NCI-H748 treated with DMSO at 0.1 percent for 48 hours (cell line): ENCODE results near the gene MAP2K3.

Experiments
- DNase-seq: peaks from one replicate; lab custom pipeline; 2025; lab: John Stamatoyannopoulos, UW

The MAP2K3 gene

DNA sequence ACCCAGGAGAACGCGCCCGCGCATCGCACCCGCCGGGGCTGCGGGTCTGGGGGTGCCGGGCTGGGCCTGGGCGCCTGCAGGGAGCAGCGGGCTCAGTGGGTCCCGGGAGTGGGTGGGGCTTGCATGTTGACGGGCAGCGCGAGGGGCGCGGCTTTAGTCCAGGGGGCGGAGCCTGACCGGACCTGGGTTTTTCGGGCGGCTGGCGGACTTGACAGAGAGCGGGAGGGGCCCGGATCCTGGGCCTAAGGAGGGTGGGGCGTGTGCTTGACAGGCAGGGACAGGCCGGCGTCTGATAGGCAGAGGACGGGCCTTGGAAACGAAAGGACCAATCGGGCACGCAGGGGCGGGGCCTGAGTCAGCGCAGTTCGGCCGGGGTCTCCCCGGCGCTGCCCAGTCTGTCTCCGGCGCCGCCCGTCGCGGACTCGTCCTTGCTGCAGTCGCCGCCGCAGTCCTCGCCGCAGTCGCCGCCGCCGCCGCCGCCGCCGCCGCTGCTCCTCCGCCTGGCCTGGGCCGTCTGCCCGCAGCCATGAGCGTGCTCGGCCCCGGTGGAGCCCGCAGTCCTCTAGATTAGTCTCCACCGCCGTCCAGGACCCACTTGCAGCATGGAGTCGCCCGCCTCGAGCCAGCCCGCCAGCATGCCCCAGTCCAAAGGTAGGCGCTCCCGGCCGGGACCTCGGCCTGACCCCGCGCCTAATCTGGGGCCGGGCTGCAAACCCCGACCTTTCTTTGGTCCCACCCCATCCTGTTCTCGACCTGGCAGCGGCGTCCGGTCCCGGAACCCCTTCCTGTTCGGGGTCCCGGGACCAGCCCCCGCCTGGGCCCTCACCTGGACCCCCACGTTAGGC is at the start of gene MAP2K3:
MAP2K3 (plus strand) TSS at position 393 of the 845 bp plus-strand sequence; CDS start at position 603, 210 bp downstream.
- DNase-seq, result peak; percentile 99

- DNase-seq, result no peak
These were observed 48.6 kb upstream of the MAP2K3 start for GRCh38 chr17:21235921-21236320.

DNA sequence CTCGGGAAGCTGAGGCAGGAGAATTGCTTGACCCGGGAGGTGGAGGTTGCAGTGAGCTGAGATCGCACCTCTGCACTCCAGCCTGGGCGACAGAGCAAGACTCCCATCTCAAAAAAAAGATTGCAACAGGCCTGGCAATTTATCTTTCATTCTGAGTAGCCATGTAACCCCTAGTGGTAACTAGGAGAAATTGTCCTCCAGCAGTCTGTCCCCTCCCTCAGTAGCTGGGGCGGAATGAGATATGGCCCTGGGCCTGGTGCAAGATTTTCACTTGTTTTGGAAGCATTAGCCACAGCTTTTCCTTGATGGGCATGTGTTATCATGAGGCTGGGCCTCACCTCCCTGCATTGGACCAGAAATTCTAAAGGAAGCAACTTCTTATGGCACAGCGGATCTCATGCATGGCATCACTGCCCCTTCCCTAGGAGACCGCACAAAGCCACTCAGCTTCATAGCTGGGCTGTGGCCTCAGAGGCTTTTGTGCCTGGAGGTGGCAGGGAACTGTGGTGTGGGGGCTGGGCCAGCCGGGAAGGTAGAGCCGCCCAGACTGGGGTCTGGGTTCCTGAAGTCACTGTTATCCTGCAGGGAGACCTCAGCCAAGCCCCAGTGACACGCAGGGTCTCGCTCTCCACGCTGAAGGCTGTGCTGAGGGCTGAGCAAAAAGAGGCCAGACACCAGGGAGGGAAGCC is 44.7 kb upstream of the MAP2K3 start:
- no peak for DNase-seq

GRCh38 chr17:21240369-21241055 is 44.0 kb upstream of the MAP2K3 start:
- DNase-seq, result no peak

- no peak for DNase-seq
These were observed 42.9 kb upstream of the MAP2K3 start for GRCh38 chr17:21241564-21241963.

DNA sequence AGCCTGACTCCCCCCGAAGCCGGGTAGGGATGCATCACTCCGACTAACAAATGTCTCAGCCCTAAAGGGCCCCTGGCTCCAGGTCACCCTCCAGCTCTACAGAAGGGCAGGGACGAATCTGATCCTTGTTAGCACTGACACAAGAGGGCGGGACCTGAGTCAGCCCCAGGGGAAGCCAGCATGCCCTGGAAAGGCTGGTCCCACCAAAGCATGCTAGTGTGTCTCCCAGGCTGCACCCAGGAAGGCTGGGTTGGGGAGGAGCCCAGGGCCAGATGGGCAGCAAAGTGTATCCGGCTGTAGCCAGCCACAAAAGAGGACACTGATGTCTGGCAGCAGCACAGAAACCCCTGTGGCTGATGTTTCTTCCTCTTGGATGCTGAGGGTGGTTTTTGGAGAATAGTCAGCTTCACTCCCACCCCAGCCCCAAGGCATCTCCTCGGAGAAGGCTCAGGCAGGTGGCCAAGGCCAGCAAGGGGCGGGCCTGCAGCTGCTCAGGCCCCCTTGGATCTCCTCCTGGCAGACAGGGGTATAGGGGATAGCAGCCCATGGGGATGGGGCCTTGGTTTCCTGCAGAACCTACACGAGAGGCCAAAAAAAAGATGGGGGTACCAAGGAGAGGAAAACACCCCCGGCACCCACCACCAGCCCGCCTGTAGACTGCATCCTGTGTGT is 42.3 kb upstream of the MAP2K3 start:
- DNase-seq, result no peak

DNA sequence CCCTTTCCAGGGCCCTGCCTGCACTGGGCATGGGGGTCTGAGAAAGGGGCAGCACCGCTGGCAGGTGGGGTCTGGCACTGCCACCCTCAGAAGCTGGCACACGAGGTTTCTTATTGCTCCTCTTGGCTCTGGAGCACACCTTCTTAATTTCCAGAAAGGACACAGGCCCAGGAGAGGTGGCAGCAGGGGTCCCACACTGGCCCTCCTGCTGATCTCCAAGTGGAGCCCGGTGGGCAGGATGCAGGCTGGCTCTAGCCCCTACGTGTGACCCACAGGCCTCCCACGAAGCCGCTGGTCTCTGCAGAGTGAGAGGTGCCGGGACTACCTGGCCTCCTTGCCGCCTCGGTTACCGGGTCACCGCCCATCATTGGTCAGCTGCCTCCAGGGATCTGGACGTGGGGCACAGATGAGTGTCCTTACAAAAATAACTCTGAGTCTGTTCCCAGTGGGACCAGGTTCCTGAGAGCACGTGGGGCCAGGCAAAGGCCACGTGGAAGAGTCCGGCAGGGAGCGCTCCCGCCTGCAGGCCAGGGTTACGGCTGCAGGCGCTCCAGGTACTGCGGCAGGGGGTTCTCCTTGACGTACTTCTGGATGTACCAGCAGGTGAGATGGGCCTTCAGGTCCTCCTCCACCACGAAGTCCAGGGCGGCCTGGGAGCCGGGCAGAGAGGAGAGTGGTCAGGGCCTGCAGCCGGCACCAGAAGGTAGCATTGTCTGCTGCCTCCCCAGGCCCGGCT is 41.6 kb upstream of the MAP2K3 start:
- no peak for DNase-seq

DNA sequence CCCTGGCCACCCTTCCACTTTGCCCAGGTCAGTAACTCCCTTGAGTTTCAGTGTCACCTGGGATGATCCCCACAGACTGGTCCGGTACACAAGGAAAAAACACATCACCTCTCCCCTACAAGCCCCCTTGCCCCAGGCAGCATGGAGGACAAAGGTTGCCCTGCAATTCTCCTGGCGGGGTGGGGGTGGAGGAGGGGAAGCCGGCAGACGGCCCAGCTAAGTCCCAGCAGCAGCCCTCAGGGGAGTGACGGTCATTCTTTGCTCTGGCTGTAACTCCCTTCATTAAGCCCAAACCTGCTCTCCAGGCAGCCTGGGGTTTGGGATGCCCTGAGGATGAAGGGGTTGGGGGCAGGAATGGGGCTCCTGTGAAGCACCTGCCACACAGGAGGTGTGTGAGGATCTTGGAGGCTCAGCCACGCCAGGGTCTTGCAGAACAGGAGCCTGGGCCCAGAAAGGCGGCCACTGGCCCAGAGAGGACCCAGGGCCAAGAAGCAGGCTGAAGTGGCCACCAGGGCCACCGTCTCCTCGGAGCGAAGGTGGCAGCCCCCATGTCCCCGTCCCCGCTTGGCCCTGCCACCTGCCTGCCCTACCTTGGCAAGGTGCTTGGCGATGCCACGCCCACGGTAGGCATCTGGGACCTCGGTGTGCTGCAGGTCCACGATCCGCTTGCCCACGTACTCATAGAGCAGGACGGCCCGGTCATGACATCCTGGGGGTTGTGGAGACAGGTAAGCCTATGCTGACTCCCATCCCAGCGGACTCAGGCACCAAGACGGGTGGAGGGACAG is 40.8 kb upstream of the MAP2K3 start:
- DNase-seq, result no peak

GRCh38 chr17:21245639-21246084 is 38.8 kb upstream of the MAP2K3 start:
- DNase-seq, result no peak

DNA sequence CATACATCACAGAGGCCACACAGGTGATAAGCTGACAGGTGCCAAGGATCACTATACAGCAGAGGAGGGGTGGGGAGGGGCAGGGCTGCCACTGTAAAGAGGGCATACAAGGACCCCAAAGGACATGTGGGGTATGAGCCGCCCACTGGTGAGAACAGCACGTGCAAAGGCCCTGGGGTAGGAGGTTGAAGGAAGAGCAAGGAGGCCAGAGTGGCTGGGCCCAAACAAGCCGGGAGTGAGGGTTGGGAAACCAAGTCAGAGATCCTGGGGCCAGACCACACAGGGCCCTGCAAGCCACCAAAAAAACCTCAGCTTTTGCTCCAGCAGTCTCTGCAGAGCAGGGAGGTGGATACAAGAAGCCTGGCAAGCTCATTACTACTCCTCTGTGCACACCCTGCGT is 37.8 kb upstream of the MAP2K3 start:
- no peak for DNase-seq

DNA sequence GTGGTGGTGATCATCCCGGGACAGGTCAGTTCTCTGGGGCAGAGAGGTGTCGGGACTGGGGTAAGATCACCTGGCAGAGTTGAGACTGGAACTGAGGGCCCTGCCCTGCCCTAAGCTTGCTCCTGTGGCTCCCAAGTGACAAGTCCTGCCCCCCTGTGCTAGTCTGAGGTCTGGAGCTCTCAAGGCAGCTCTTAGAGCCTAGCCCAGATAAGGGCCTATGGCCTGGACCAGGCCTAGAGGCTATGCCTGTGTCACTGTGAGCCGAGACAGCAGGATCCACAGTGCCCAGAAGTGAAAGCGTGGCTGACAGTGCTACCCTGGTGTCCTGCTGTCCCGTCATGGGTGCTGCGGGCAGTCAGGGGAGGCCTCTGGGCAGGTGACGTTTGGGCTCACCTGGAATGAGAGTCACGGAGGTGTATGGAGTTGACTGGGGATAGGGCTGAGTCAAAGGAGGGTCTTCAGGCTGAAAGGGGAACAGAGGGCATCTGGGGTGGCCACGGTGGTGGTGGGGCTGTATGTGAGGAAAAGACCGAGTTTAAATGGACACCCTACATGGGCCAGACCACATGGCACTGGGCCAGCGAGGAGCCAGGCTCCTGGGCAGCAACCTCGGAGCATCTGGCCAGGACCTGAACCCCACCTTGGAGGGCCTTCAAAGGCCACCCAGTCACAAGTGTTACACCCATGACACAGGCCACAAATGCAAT is 36.8 kb upstream of the MAP2K3 start:
- no peak for DNase-seq

DNA sequence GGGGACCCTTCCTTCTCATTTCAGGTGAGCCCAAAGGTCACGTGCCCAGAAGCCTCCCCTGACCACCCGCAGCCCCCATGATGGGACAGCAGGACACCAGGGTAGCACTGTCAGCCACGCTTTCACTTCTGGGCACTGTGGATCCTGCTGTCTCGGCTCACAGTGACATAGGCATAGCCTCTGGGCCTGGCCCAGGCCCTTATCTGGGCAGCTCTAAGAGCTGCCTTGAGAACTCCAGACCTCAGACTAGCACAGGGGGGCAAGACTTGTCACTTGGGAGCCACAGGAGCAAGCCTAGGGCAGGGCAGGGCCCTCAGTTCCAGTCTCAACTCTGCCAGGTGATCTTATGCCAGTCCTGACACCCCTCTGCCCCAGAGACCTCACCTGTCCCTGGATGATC is 36.0 kb upstream of the MAP2K3 start:
- DNase-seq, result no peak

GRCh38 chr17:21249086-21249795 is 35.3 kb upstream of the MAP2K3 start:
- DNase-seq, result no peak

DNA sequence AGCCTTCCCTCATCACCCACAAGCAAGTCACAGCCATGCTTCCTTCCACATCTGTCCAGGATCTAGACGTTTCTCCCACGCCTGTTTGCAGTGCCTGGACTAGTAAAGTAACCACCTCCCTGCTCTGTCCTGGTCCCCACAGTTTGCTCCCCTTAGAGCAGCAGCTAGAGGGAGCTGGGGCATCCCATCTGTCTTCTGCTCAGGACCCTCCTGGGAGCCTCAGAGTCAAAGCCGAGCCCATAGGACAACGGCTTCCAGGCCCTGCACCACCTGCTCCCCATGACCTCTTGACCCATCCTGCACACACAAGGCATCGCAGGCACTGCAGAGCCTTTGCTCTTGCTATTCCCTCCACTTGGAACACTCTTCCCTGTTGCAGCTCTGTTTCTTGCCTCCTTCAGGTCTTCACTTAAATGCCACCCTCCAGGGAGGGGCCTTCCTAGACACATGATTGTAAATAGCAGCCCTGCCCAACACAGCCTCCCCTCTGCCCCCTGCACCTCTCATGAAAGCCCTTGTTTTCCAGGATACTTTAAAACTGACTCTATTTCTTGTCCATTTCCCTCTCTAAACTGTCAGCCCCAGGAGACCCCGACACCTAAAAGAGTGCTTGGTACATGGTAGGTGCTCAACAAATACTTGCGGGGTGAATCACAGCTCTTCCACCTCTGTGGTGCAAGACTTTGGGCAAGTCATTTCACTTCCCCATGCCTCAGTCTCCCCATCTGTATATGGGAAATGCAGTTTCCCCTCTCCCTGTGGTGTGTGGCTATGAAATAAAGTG is 34.4 kb upstream of the MAP2K3 start:
- DNase-seq, result no peak

GRCh38 chr17:21250854-21251253 is 33.7 kb upstream of the MAP2K3 start:
- no peak for DNase-seq

- DNase-seq, result no peak
These were observed 33.0 kb upstream of the MAP2K3 start for GRCh38 chr17:21251337-21252010.

- no peak for DNase-seq
These were observed 32.2 kb upstream of the MAP2K3 start for GRCh38 chr17:21252289-21252795.
